ENCODE results near the gene MFAP3L. TPM values are rescaled to one million over a fixed set of nuclear protein-coding genes. Genes with fewer than 3 reads are reported as not detected.

Gene MFAP3L
- polyA plus RNA-seq, 2 donors = 0.24 to 0.31 TPM

Other genes with a start within 250 kb of the MFAP3L start
- gene AADAT, start 63.6 kb upstream of the MFAP3L start, polyA plus RNA-seq = 1 to 10 TPM; 1.8 to 2.4 TPM